ENCODE data around the gene DUS1L. TPM values are rescaled to one million over a fixed set of nuclear protein-coding genes. Genes with fewer than 3 reads are reported as not detected.

DUS1L gene
- total and polyA plus RNA-seq, 2 donors (not counting 1 experiment from before 2014, with no cell fraction given), result 109 to 241 TPM

GRCh38 chr17:82018152-82018988, 47.2 kb downstream of the DUS1L start:
- H3K4me1 Mint-ChIP-seq, result peaks cover 10% of the 10 kb centered on the region
- H2AFZ ChIP-seq (ENCODE audit: insufficient read depth, low read depth, low read length, poor library complexity, severe bottlenecking), result no peak overlapping the region
- H3K9me3 Mint-ChIP-seq (ENCODE audit: insufficient read depth), result no peaks in the 10 kb centered on the region
- DNase-seq, result no peak
- H3K36me3 ChIP-seq (replicated peaks in 1 of 2; ENCODE audit: control extremely low read depth in 1 of 2, control insufficient read depth in 1 of 2, extremely low read depth in 1 of 2, insufficient read depth in 2 of 2, low read length in 1 of 2), result peaks cover 0 to 3% of the 10 kb centered on the region in 2 experiments
- no peaks in the 10 kb centered on the region for H3K9me3 ChIP-seq (ENCODE audit: control extremely low read depth in 1 of 3, control insufficient read depth in 2 of 3, insufficient read depth in 1 of 3, low read length in 2 of 3)
- no peak overlapping the region for H3K9ac ChIP-seq (ENCODE audit: low read length)
- peaks cover 25% of the 10 kb centered on the region for H4K20me1 ChIP-seq (ENCODE audit: control insufficient read depth, insufficient read depth, low read length, poor library complexity, severe bottlenecking)
- H3K4me2 ChIP-seq (replicated peaks; ENCODE audit: low read depth, low read length, poor library complexity, severe bottlenecking), result no peak overlapping the region
- H3K79me2 ChIP-seq (ENCODE audit: control insufficient read depth, insufficient read depth, low read length), result peaks cover 10% of the 10 kb centered on the region
- no peak overlapping the region for H3K4me3 ChIP-seq (ENCODE audit: control extremely low read depth in 1 of 5, extremely low read depth in 1 of 5, insufficient read depth in 1 of 5, low read depth in 2 of 5, low read length in 4 of 5)
- no peak overlapping the region for H3K27ac ChIP-seq (ENCODE audit: low read length in 2 of 2)
- no peak for ATAC-seq (ENCODE audit: low read depth)
- H3K27me3 ChIP-seq (replicated peaks in 1 of 4; ENCODE audit: control extremely low read depth in 1 of 4, control insufficient read depth in 3 of 4, insufficient read depth in 4 of 4, low read length in 3 of 4), result no peaks in the 10 kb centered on the region
- H3K27me3 Mint-ChIP-seq, result no peaks in the 10 kb centered on the region
- WGBS (ENCODE audit: insufficient coverage), result 91% methylated on average over 19 of the region's 19 CpGs
- TF ChIP-seq CTCF (IDR thresholded peaks at IDR 0.05) (no peak), EZH2 (IDR thresholded peaks at IDR 0.05; ENCODE audit: borderline replicate concordance, insufficient read depth, low read depth, low read length, poor library complexity, severe bottlenecking) (no peak)
- POLR2A ChIA-PET, result no interaction called here
- peaks cover 8 to 23% of the 10 kb centered on the region in 2 donors for H3K4me1 ChIP-seq (ENCODE audit: control insufficient read depth in 2 of 2, insufficient read depth in 2 of 2, low read length in 2 of 2)
- CTCF ChIA-PET, result interaction anchor here (1.0 to 7.2 kb wide), 3 partner anchors 51 to 88 kb away, joined by 4 to 91 read pairs (median 4); no protein-coding TSS in a partner anchor
- H3K4me3 Mint-ChIP-seq, result no peak overlapping the region
- intact Hi-C loops (cut with micrococcal nuclease), result no loop called here
- H3K27ac Mint-ChIP-seq, result no peak overlapping the region

- no peak overlapping the region for H2AFZ ChIP-seq (ENCODE audit: insufficient read depth, low read depth, low read length, poor library complexity, severe bottlenecking)
- ChIA-PET POLR2A (no interaction called here), CTCF (interaction anchor here (7.2 kb wide), 1 partner anchor 58 kb away, joined by 91 read pairs; no protein-coding TSS in a partner anchor)
- no peak for DNase-seq
- no peaks in the 10 kb centered on the region for H3K9me3 ChIP-seq (ENCODE audit: control extremely low read depth in 1 of 3, control insufficient read depth in 2 of 3, insufficient read depth in 1 of 3, low read length in 2 of 3)
- H3K9me3 Mint-ChIP-seq (ENCODE audit: insufficient read depth), result no peaks in the 10 kb centered on the region
- H3K27me3 ChIP-seq (replicated peaks in 1 of 4; ENCODE audit: control extremely low read depth in 1 of 4, control insufficient read depth in 3 of 4, insufficient read depth in 4 of 4, low read length in 3 of 4), result no peaks in the 10 kb centered on the region
- no peak for TF ChIP-seq EZH2 (IDR thresholded peaks at IDR 0.05; ENCODE audit: borderline replicate concordance, insufficient read depth, low read depth, low read length, poor library complexity, severe bottlenecking)
- H3K4me1 ChIP-seq (ENCODE audit: control insufficient read depth in 2 of 2, insufficient read depth in 2 of 2, low read length in 2 of 2), result peaks cover 8 to 23% of the 10 kb centered on the region in 2 donors
- WGBS (ENCODE audit: insufficient coverage), result 97% methylated on average over 6 of the region's 13 CpGs
- no peak overlapping the region for H3K4me2 ChIP-seq (replicated peaks; ENCODE audit: low read depth, low read length, poor library complexity, severe bottlenecking)
- peaks cover 10% of the 10 kb centered on the region for H3K4me1 Mint-ChIP-seq
- H3K4me3 Mint-ChIP-seq, result no peak overlapping the region
- H3K27ac ChIP-seq (ENCODE audit: low read length in 2 of 2), result no peak overlapping the region
- no peaks in the 10 kb centered on the region for H3K27me3 Mint-ChIP-seq
- no peak overlapping the region for H3K4me3 ChIP-seq (ENCODE audit: control extremely low read depth in 1 of 5, extremely low read depth in 1 of 5, insufficient read depth in 1 of 5, low read depth in 2 of 5, low read length in 4 of 5)
- intact Hi-C loops (cut with micrococcal nuclease), result no loop called here
- no peak overlapping the region for H3K9ac ChIP-seq (ENCODE audit: low read length)
- peaks cover 0 to 3% of the 10 kb centered on the region in 2 experiments for H3K36me3 ChIP-seq (replicated peaks in 1 of 2; ENCODE audit: control extremely low read depth in 1 of 2, control insufficient read depth in 1 of 2, extremely low read depth in 1 of 2, insufficient read depth in 2 of 2, low read length in 1 of 2)
- peaks cover 25% of the 10 kb centered on the region for H4K20me1 ChIP-seq (ENCODE audit: control insufficient read depth, insufficient read depth, low read length, poor library complexity, severe bottlenecking)
- peaks cover 10% of the 10 kb centered on the region for H3K79me2 ChIP-seq (ENCODE audit: control insufficient read depth, insufficient read depth, low read length)
- no peak overlapping the region for H3K27ac Mint-ChIP-seq
- ATAC-seq (ENCODE audit: low read depth), result no peak
Measured at GRCh38 chr17:82017612-82018151, 47.9 kb downstream of the DUS1L start.
